K562 (cell line): ENCODE data around the gene CHST12. TPM values are rescaled to one million over a fixed set of nuclear protein-coding genes. Genes with fewer than 3 reads are reported as not detected.

ENCODE experiments used
- CREM ChIP-seq: IDR thresholded peaks from 2 replicates; pipeline ENCODE4 v1.6.1; 2014; ENCODE audit warnings: antibody characterized with exemption, low read depth
- U2AF1 ChIP-seq: fragments of 200-400 bp; formaldehyde crosslinking; optimal IDR thresholded peaks from 2 replicates; pipeline ENCODE3; 2017; ENCODE audit warnings: mild to moderate bottlenecking, low read depth, low read length, moderate library complexity
- XRCC4 ChIP-seq: IDR thresholded peaks from one replicate; pipeline ENCODE4 v1.6.1; 2011; ENCODE audit not compliant: insufficient read depth, insufficient read length; ENCODE audit errors: extremely low read depth
- ZNF445 ChIP-seq: fragments of 250-450 bp; sonication (Bioruptor Pico); IDR thresholded peaks from 2 replicates; pipeline ENCODE4 v1.4.0; 2020; ENCODE audit warnings: low read depth, mild to moderate bottlenecking, moderate library complexity
- polyA plus RNA-seq, 8 experiments: library from polyadenylated mRNA; depleted of rRNA in 4 of 8; stranded (reverse) in 5 of 8; unstranded in 3 of 8; fragments of >200 nt; fragmentation: Nextera tagmentation in 2 of 8; fragmentation: Illumina TruSeq in 1 of 8; extraction: Ambion mirVana in 2 of 8; extraction: Trizol in 1 of 8; gene quantifications; 2 replicates each; pipeline versions ENCODE4 v1.2.1 to v1.2.3, GENCODE V29; 2011 to 2014; ENCODE audit warnings: inconsistent platforms in 1 of 8, missing spikeins in 1 of 8
- total RNA-seq, 7 experiments: library from RNA; depleted of rRNA in 6 of 7; stranded (reverse); fragments of >200 nt in 6 of 7; fragmentation: Illumina TruSeq in 2 of 7; extraction: Trizol in 2 of 7; gene quantifications; 2 replicates each; pipeline versions ENCODE4 v1.2.1 to v1.2.3, GENCODE V29; 2011 to 2021; ENCODE audit warnings: low replicate concordance in 1 of 7
- TF ChIP-seq, protein P1 (sequence below): fragments of 250-450 bp; sonication (Bioruptor Pico); IDR thresholded peaks from 2 replicates; pipeline ENCODE4 v1.4.0; 2020; ENCODE audit warnings: mild to moderate bottlenecking, moderate library complexity

The CHST12 gene
- total and polyA plus RNA-seq, 9 of the 15 experiments (the other 6 are each of a cell fraction or from before 2014, with no cell fraction given) = 0.18 to 19.8 (median 3.6) TPM

DNA sequence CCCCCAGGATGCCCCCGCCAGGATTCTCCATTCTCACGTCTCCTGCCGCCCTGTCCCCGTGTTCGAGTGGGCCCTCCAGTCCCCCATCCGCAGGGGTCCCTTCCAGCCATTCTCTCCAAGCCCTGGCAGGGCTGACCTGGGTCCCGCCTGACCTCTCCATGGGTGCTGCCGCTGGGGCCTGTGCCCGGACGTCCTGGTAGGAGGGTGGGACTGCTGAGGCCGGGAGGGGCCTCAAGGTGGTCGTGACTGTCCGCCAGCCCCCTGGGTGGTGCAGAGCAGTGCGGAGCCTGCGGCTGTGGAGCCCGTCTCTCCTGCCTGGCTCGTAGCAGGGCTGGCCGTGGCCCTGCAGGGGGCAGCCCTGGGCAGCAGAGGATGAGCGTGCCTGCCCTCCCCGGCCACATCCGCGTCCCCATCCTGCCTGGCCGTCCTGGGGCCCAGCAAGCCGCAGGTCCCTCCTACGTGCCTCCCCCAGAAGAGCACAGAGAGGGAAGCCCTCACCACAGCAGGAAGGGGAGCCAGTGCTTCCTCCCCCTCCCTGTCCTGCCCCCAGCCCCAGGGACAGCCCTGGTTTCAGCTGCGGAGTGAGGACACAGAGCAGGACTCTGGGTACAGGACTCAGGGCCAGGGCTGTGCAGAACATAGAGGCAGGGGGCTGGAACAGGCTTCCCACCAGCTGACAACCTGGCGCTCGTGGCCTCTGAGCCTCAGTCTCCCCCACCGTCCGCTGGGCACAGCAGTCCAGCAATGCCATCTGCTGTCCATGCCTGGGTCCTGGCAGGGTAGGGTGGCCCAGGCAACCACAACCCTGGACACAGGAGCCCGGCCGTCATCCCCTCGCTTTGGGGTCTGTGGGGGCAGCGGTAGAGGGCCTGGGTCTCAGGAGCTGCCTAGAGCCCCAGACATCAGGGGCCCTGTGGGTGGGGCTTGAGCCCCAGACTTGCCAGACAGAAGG lies 74.3 kb downstream of the CHST12 start (continued):
- TF ChIP-seq, protein P1, sequence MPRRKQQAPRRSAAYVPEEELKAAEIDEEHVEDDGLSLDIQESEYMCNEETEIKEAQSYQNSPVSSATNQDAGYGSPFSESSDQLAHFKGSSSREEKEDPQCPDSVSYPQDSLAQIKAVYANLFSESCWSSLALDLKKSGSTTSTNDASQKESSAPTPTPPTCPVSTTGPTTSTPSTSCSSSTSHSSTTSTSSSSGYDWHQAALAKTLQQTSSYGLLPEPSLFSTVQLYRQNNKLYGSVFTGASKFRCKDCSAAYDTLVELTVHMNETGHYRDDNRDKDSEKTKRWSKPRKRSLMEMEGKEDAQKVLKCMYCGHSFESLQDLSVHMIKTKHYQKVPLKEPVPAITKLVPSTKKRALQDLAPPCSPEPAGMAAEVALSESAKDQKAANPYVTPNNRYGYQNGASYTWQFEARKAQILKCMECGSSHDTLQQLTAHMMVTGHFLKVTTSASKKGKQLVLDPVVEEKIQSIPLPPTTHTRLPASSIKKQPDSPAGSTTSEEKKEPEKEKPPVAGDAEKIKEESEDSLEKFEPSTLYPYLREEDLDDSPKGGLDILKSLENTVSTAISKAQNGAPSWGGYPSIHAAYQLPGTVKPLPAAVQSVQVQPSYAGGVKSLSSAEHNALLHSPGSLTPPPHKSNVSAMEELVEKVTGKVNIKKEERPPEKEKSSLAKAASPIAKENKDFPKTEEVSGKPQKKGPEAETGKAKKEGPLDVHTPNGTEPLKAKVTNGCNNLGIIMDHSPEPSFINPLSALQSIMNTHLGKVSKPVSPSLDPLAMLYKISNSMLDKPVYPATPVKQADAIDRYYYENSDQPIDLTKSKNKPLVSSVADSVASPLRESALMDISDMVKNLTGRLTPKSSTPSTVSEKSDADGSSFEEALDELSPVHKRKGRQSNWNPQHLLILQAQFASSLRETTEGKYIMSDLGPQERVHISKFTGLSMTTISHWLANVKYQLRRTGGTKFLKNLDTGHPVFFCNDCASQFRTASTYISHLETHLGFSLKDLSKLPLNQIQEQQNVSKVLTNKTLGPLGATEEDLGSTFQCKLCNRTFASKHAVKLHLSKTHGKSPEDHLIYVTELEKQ = no peak
- TF ChIP-seq CREM = peak; percentile 37; the same call in 1 of the 2 replicates
- no peak for TF ChIP-seq ZNF445
- TF ChIP-seq U2AF1 = no peak
- no peak for TF ChIP-seq XRCC4
